Hematopoietic multipotent progenitor cell treated with erythropoietin and hydrocortisone succinate and interleukin-3 and kit ligand, for 17 days (in vitro differentiated cells): ENCODE measurements around the gene NFATC3.
"Not testable (repeated sequence)": the region's sequence is repeated elsewhere in the genome, so short reads cannot be mapped to it uniquely, and the experiment has no call there.

Source experiments
- DNase-seq: peaks from one replicate; pipeline ENCODE4 v3.0.0-alpha.2; 2015; ENCODE audit warnings: low spot score

Gene NFATC3

DNA sequence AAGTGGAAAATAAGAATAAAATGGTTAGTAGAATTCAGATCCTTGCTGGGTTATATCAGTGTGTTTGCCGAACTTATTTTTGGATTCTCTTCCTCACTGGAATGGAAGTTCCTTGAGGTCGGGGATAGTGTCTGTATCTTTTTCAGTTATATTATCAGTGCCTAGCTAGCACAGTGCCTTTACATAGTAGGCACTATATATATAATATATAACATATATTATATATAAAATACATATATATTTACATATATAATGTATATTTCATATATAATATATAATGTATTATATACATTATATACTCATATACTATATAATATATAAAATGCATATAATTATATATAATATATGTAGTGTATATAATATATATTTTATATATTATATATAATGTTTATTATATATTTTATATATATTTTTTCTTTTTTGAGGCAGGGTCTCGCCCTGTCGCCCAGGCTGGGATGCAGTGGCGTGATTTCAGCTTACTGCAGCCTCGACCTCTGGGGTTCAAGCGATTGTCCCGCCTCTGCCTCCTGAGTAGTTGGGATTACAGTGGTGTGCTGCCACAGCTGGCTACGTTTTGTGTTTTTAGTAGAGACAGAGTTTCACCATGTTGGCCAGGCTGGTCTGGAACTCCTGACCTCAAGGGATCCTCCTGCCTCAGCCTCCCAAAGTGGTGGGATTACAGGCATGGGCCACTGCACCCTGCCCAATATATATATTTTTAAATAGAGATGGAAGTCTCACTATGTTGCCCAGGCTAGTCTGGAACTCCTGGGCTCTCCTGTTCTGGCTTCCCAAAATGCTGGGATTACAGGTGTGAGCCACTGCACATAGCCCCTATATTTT, 3.2 kb downstream of the NFATC3 start:
- DNase-seq = no peak

DNA sequence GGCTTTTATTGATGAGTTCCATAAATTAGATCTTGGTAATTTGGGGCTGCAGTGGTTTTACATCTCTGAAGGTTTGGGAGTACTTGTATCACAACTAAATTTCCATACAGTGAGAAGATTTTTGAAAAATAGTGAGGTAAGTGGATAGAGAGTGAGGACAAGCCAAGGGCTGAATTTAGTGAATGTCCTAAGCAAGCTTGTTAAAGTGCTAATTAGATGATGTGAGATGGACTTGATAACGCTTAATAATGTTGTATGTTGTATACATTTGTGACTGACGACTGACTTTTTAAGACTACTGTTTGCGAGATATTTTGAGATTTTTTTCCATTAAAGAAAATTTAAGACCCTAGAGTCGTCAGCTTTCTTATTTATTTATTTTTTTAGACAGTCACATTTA, 3.9 kb downstream of the NFATC3 start:
- DNase-seq = peak; percentile 15

DNA sequence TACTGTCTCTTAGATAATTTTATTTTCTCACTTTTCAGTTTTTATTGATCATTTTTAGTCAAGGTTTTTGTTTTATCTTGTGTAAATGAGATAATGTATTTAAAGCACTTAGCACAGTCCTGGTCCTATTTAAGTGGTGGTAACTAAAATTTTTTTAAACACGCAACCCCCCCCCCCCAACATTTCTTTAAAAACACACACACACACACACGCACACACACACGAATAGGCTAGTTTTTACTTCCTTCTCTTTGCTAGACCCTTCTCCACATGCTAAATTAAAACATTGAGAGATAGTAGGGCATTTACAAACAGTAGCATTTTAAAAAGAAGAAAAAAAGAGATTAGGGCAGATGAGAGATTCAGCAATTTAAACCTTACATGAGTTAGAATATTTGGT, 5.0 kb downstream of the NFATC3 start:
- DNase-seq = no peak

DNA sequence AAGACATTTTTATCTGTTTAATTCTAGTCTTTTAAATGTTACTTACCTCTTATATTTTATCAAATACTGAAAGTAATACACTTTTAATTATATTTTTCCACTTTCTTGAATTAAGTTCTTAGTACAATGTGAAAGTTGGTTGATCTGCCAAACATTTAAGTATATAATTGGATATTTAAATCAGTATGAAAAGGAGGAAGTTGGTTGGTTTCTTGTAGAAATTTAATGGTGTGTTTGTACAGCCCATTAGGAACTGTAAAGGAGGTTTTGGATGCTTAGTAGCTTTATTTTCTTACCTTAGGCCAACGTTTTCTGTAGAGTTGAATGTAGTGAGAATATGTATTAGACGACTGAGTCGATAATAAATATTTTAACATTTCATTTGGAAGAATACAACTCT, 5.4 kb downstream of the NFATC3 start:
- peak; percentile 49 for DNase-seq

GRCh38 chr16:68091380-68092261, 6.5 kb downstream of the NFATC3 start:
- peak; percentile 59 for DNase-seq

GRCh38 chr16:68092275-68092674, 7.1 kb downstream of the NFATC3 start:
- DNase-seq = not testable (repeated sequence)

DNA sequence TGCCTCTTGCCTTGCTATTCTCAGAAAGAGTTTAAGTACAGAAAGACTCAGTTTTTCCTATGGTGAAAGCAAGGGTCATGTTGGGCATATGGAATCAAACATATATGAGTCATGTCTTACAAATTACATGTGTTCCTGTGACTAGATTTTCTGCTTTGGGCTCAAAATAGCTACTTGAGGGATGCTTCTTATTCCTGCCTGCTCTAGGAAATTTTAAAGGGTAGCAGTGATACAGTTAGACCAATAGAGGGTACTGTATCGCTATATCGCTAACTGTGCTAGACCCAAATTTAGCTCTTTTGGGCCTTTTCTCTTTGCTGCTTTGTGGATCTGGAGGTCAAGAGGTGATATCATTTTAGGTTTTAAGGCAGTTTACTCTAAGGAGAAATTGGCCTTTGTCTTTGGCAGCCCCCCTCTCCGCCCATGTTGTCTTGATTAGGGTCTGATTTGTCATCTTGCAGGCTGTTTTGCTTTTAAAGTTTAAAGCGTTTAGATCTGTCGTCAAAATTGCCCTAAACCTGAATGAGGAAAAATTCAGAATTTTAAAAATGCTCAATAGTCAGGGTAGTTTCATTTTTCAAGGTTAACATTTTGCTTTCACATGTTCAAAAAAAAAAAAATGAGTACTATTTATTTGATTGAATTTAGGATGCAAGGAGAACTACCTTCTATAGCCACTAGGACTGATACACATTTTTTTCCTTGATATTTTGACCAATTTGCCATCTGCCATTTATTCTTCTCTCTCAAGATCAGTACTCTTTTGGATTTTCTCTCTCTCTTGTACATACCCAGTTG, 8.8 kb downstream of the NFATC3 start:
- DNase-seq = peak; percentile 56

DNA sequence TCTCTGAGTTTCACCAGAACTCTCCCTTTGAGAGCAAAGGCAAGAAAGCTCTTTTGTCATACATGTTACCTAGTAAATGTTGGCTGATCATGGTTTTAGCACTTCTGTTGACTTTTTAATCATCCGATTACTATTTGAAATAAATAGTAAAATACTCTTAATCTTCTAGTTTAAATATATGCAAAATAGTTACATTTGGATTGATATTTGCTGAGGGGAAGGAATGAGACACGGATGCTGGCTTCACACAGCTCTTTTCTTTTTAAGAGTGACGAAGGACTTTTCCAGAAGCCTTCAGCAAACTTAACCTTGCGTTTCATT, 9.4 kb downstream of the NFATC3 start:
- DNase-seq = no peak

DNA sequence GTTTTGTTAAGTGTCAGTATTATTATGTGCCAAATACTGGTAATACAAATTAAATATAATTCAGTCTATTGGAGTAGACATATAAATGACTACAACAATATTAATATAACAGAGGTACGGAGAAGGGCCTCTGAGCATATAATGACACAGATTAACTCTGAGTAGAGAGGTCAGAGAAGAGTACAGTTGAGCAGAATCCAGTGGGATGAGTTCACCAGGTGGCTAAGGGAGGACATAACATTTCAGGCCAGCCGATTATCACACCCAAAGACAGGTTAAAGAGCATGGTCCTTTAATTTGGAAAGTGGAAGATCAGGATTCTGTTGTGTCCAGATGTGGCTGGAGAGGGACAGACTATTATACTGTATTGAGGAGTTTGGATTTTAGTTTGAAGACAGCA, 11.3 kb downstream of the NFATC3 start:
- DNase-seq = no peak

DNA sequence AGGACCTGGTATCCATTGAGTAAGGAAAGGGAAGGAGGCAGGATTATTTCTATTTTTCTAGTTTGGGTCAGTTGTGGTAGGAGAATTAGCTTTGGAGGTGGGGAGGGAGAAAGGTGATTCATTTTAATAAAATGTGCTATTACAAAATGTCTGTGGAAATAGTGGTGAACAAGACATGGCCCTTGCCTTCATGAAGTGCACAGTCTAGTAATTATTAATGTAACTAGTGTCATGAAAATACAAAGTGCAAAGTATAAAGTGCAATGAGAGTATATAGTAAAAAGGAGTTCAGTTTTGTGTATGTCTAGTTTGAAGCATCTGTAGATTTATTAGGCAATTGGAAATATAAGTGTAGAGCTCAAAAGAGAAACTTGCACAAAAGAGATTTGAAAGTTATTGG, 11.9 kb downstream of the NFATC3 start:
- no peak for DNase-seq

DNA sequence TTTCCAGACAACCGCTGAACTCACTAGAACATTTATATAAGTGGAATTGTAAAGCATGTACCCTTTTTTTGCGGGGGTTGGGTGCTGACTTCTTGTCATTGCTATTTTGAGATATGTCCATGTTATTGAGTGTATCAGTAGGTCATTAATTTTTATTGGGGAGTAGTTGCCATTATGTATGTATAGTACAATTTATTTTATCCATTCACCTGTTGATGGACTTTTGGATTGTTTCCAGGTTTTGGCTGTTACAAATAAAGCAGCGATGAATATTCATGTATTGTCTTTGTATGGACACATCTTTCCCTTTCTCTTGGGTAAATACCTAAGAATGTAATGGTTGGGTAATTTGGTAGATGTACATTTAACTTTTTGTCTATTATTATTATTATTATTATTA, 12.7 kb downstream of the NFATC3 start:
- no peak for DNase-seq

DNA sequence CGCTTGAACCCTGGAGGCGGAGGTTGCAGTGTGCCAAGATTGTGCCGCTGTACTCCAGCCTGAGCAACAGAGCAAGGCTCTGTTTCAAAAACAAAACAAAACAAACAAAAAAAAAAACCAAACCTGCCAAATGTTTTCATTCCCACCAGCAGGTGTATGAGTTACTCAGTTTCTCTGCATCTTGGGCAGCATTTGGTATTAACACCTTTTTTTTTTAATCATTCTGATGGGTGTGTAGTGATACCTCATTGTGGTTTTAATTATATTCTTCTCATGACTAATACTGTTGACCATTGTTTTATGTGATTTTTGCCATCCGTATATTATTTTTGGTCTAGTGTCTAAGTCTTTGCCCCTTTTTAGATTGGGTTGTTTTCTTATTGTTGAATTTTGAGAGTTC, 15.3 kb downstream of the NFATC3 start:
- no peak for DNase-seq

GRCh38 chr16:68105611-68106010, 20.4 kb downstream of the NFATC3 start:
- no peak for DNase-seq

- DNase-seq = not testable (repeated sequence)
Observed at GRCh38 chr16:68107230-68107928, 22.2 kb downstream of the NFATC3 start.

- DNase-seq = not testable (repeated sequence)
Observed at GRCh38 chr16:68109156-68109555, 24.0 kb downstream of the NFATC3 start.

DNA sequence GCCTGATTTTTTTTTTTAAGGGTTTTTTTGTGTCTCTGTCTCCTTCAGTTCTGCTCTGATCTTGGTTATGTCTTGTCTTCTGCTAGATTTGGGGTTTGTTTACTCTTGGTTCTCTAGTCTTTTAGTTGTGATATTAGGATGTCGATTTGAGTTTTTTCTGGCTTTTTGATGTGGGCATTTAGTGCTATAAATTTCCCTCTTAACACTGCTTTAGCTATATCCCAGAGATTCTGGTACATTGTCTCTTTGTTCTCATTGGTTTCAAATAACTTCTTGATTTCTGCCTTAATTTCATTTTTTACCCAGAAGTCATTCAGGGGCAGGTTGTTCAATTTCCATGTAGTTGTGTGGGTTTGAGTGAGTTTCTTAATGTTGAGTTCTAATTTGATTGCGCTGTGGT, 25.4 kb downstream of the NFATC3 start:
- DNase-seq = not testable (repeated sequence)

GRCh38 chr16:68111379-68111778, 26.2 kb downstream of the NFATC3 start:
- DNase-seq = no peak

DNA sequence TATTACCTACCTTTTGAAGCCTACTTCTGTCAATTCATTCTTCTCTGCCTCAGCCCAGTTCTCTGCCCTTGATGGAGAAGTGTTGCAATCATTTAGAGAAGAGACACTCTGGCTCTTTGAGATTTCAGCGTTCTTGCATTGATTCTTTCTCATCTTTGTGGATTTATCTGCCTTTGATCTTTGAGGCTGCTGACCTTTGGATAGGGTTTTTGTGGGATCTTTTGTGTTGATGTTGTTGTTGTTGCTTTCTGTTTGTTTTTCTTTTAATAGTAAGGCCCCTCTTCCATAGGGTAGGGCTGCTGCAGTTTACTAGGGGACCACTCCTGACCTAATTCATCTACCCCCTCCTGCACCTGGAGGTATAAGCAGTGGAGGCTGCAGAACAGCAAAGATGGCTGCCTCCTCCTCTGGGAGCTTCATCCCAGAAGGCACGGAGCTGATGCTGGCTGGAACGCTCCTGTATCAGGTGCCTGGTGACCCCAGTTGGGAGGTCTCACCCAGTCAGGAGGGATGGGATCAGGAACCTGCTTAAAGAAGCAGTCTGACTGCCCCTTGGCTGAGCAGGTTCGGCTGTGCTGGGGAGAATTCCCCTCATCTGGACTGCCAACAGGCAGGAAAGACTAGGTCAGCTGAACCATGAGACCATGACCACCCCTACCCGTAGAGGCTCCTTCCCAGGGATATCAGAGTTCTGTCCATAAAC, 28.0 kb downstream of the NFATC3 start:
- no peak for DNase-seq

DNA sequence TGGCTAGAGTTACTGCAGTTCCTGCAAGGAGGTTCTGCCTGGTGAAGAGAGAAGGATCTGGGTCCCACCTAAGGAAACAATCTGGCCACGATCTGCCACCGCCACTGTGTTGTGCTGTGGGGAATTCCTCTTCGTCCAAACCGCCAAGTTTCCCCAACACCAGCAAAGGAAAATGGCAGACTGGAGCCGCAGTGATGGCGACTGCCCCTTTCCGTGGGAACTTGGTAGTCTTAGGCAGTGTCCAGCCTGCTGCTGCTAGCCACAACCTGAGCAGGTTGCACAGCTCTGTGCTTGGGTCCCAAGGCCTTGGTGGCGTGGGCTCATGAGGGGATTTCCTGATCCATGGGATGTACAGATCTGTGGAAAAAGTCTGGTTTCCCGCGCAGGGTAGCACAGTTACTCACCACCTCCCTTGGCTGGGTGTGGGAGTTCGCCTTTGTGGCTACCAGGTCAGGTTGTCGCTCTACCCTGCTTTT, 28.6 kb downstream of the NFATC3 start:
- DNase-seq = no peak

DNA sequence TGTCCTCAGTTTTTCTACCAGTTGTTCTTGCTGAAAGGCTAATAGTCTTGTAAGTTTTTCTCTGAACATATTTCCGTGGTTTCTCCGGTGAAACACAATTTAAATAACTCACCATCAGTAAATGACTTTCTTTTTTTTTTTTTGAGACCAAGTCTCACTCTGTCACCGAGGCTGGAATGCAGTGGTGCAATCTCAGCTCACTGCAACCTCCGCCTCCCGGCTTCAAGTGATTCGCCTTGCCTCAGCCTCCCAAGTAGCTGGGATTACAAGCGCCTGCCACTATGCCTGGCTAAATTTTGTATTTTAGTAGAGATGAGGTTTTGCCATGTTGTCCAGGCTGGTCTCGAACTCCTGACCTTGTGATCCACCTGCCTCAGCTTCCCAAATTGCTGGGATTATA, 29.8 kb downstream of the NFATC3 start:
- not testable (repeated sequence) for DNase-seq

DNA sequence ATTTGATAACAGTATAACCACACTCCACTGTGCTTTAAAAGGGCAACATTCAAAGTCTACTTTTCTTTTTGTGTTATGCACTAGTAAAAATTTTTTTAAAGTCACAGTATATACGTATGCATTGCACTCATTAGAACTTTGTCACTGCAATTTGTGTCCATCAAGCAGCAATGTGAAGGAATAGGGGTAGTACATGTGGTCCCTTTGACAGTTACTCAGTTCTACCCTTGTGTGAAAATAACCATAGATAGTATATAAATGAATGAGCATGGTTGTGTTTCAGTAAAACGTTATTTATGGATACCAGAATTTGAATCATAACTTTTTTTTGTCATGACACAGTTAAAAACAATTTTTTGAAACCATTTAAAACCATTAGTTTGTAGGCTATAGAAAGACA, 30.7 kb downstream of the NFATC3 start:
- no peak for DNase-seq
